SK-N-MC (cell line): ENCODE results near the gene CPT1A.

Experiments used
- EZH2 ChIP-seq: fragments of 200-600 bp; sonication (generic); IDR thresholded peaks from one replicate; pipeline ENCODE4 v1.6.1; 2017; ENCODE audit warnings: antibody characterized with exemption
- POLR2AphosphoS5 ChIP-seq: IDR thresholded peaks from 2 replicates; pipeline ENCODE4 v1.6.1; 2012; ENCODE audit warnings: mild to moderate bottlenecking, low read depth, low read length, borderline replicate concordance

- TF ChIP-seq EZH2, result no peak
- no peak for TF ChIP-seq POLR2AphosphoS5
Observed at GRCh38 chr11:68845351-68846002, 3.8 kb upstream of the CPT1A start.
